Measurements from ENCODE around the gene C4orf50.

- TF ChIP-seq POLR2A (IDR thresholded peaks at IDR 0.05) = no peak
- TF ChIP-seq CTCF (IDR thresholded peaks at IDR 0.05) = no peak
Measured at GRCh38 chr4:5959211-5959982, 58.8 kb downstream of the C4orf50 start.
